ENCODE results near the gene ZBTB21.

- TF ChIP-seq POLR2AphosphoS5 (IDR thresholded peaks at IDR 0.05), result peak in 2 of 3 donors; percentile 62 to 84
- no peak for TF ChIP-seq POLR2A (IDR thresholded peaks at IDR 0.05)
- TF ChIP-seq, protein P1, sequence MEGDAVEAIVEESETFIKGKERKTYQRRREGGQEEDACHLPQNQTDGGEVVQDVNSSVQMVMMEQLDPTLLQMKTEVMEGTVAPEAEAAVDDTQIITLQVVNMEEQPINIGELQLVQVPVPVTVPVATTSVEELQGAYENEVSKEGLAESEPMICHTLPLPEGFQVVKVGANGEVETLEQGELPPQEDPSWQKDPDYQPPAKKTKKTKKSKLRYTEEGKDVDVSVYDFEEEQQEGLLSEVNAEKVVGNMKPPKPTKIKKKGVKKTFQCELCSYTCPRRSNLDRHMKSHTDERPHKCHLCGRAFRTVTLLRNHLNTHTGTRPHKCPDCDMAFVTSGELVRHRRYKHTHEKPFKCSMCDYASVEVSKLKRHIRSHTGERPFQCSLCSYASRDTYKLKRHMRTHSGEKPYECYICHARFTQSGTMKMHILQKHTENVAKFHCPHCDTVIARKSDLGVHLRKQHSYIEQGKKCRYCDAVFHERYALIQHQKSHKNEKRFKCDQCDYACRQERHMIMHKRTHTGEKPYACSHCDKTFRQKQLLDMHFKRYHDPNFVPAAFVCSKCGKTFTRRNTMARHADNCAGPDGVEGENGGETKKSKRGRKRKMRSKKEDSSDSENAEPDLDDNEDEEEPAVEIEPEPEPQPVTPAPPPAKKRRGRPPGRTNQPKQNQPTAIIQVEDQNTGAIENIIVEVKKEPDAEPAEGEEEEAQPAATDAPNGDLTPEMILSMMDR (IDR thresholded peaks at IDR 0.05), result no peak
These were observed 47.0 kb upstream of the ZBTB21 start for GRCh38 chr21:42056996-42057689.

Data from stomach (tissue), 4 donors.